ENCODE measurements around the gene LNX2.

Gene LNX2

GRCh38 chr13:27569405-27569804 lies 50.9 kb downstream of the LNX2 start:
- Mint-ChIP-seq H3K9me3 (no peaks in the 10 kb centered on the region), H3K36me3 (peaks cover 9% of the 10 kb centered on the region), H3K4me1 (peaks cover 11% of the 10 kb centered on the region), H3K27ac (no peak overlapping the region), H3K27me3 (no peaks in the 10 kb centered on the region), H3K4me3 (no peak overlapping the region)

GRCh38 chr13:27565818-27566217 lies 54.5 kb downstream of the LNX2 start:
- Mint-ChIP-seq H3K4me1 (peaks cover 8% of the 10 kb centered on the region), H3K27ac (no peak overlapping the region), H3K27me3 (no peaks in the 10 kb centered on the region), H3K36me3 (peaks cover 13% of the 10 kb centered on the region), H3K9me3 (no peaks in the 10 kb centered on the region), H3K4me3 (no peak overlapping the region)

GRCh38 chr13:27562457-27562856 lies 57.9 kb downstream of the LNX2 start:
- Mint-ChIP-seq H3K27ac (no peak overlapping the region), H3K4me3 (no peak overlapping the region), H3K27me3 (no peaks in the 10 kb centered on the region), H3K9me3 (no peaks in the 10 kb centered on the region), H3K4me1 (peaks cover 8% of the 10 kb centered on the region), H3K36me3 (peaks cover 10% of the 10 kb centered on the region)

- Mint-ChIP-seq H3K9me3 (no peaks in the 10 kb centered on the region), H3K27ac (no peak overlapping the region)
These were observed 60.6 kb downstream of the LNX2 start for GRCh38 chr13:27559719-27560118.

GRCh38 chr13:27556109-27556508 lies 64.2 kb downstream of the LNX2 start:
- Mint-ChIP-seq H3K27me3 (no peaks in the 10 kb centered on the region), H3K4me3 (no peak overlapping the region), H3K4me1 (no peaks in the 10 kb centered on the region), H3K36me3 (peaks cover 13% of the 10 kb centered on the region), H3K9me3 (no peaks in the 10 kb centered on the region), H3K27ac (no peak overlapping the region)

More at GRCh38 chr13:27559719-27560118, 60.6 kb downstream of the LNX2 start:
- H3K36me3 Mint-ChIP-seq: peaks cover 17% of the 10 kb centered on the region
- peaks cover 8% of the 10 kb centered on the region for H3K4me1 Mint-ChIP-seq
- no peaks in the 10 kb centered on the region for H3K27me3 Mint-ChIP-seq
- H3K4me3 Mint-ChIP-seq: no peak overlapping the region

- Mint-ChIP-seq H3K27ac (no peak overlapping the region), H3K4me3 (no peak overlapping the region), H3K4me1 (no peaks in the 10 kb centered on the region), H3K9me3 (no peaks in the 10 kb centered on the region), H3K36me3 (peaks cover 14% of the 10 kb centered on the region), H3K27me3 (no peaks in the 10 kb centered on the region)
These were observed 68.8 kb downstream of the LNX2 start for GRCh38 chr13:27551562-27551961.

- no peak overlapping the region for H3K4me3 Mint-ChIP-seq
- H3K4me1 Mint-ChIP-seq: no peaks in the 10 kb centered on the region
- H3K36me3 Mint-ChIP-seq: peaks cover 9% of the 10 kb centered on the region
- H3K9me3 Mint-ChIP-seq: no peaks in the 10 kb centered on the region
- H3K27ac Mint-ChIP-seq: no peak overlapping the region
- no peaks in the 10 kb centered on the region for H3K27me3 Mint-ChIP-seq
These were observed 70.8 kb downstream of the LNX2 start for GRCh38 chr13:27549406-27549981.

- H3K4me1 Mint-ChIP-seq: no peaks in the 10 kb centered on the region
- no peaks in the 10 kb centered on the region for H3K36me3 Mint-ChIP-seq
- H3K4me3 Mint-ChIP-seq: no peak overlapping the region
- H3K27ac Mint-ChIP-seq: no peak overlapping the region
- no peaks in the 10 kb centered on the region for H3K9me3 Mint-ChIP-seq
- no peaks in the 10 kb centered on the region for H3K27me3 Mint-ChIP-seq
These were observed 78.1 kb downstream of the LNX2 start for GRCh38 chr13:27542220-27542619.

GRCh38 chr13:27541386-27541785 lies 78.9 kb downstream of the LNX2 start:
- no peaks in the 10 kb centered on the region for H3K9me3 Mint-ChIP-seq
- no peaks in the 10 kb centered on the region for H3K4me1 Mint-ChIP-seq
- H3K27me3 Mint-ChIP-seq: no peaks in the 10 kb centered on the region
- H3K36me3 Mint-ChIP-seq: no peaks in the 10 kb centered on the region
- no peak overlapping the region for H3K4me3 Mint-ChIP-seq
- no peak overlapping the region for H3K27ac Mint-ChIP-seq

GRCh38 chr13:27536361-27537101 lies 83.8 kb downstream of the LNX2 start:
- Mint-ChIP-seq H3K36me3 (no peaks in the 10 kb centered on the region), H3K27ac (no peak overlapping the region), H3K9me3 (no peaks in the 10 kb centered on the region), H3K4me1 (peaks cover 10% of the 10 kb centered on the region), H3K27me3 (no peaks in the 10 kb centered on the region), H3K4me3 (no peak overlapping the region)

- Mint-ChIP-seq H3K9me3 (no peaks in the 10 kb centered on the region), H3K36me3 (no peaks in the 10 kb centered on the region), H3K27ac (no peak overlapping the region), H3K4me3 (no peak overlapping the region), H3K4me1 (peaks cover 10% of the 10 kb centered on the region), H3K27me3 (no peaks in the 10 kb centered on the region)
These were observed 84.8 kb downstream of the LNX2 start for GRCh38 chr13:27535546-27535945.

- peaks cover 3% of the 10 kb centered on the region for H3K27me3 Mint-ChIP-seq
- H3K4me3 Mint-ChIP-seq: no peak overlapping the region
- peaks cover 10% of the 10 kb centered on the region for H3K4me1 Mint-ChIP-seq
- H3K27ac Mint-ChIP-seq: no peak overlapping the region
- H3K9me3 Mint-ChIP-seq: no peaks in the 10 kb centered on the region
- no peaks in the 10 kb centered on the region for H3K36me3 Mint-ChIP-seq
These were observed 85.3 kb downstream of the LNX2 start for GRCh38 chr13:27534981-27535380.

- Mint-ChIP-seq H3K27me3 (peaks cover 3% of the 10 kb centered on the region), H3K4me3 (no peak overlapping the region), H3K27ac (no peak overlapping the region), H3K36me3 (no peaks in the 10 kb centered on the region), H3K9me3 (no peaks in the 10 kb centered on the region), H3K4me1 (peaks cover 10% of the 10 kb centered on the region)
These were observed 86.0 kb downstream of the LNX2 start for GRCh38 chr13:27534108-27534980.

GRCh38 chr13:27533155-27533643 lies 87.1 kb downstream of the LNX2 start:
- Mint-ChIP-seq H3K9me3 (no peaks in the 10 kb centered on the region), H3K4me1 (peaks cover 10% of the 10 kb centered on the region), H3K36me3 (no peaks in the 10 kb centered on the region), H3K27me3 (peaks cover 3% of the 10 kb centered on the region), H3K4me3 (no peak overlapping the region), H3K27ac (no peak overlapping the region)

- H3K4me3 Mint-ChIP-seq: no peak overlapping the region
- peaks cover 6% of the 10 kb centered on the region for H3K27me3 Mint-ChIP-seq
- peaks cover 10% of the 10 kb centered on the region for H3K4me1 Mint-ChIP-seq
- H3K27ac Mint-ChIP-seq: no peak overlapping the region
- H3K36me3 Mint-ChIP-seq: no peaks in the 10 kb centered on the region
- no peaks in the 10 kb centered on the region for H3K9me3 Mint-ChIP-seq
These were observed 91.4 kb downstream of the LNX2 start for GRCh38 chr13:27528908-27529307.

GRCh38 chr13:27526516-27526915 lies 93.8 kb downstream of the LNX2 start:
- Mint-ChIP-seq H3K4me3 (no peak overlapping the region), H3K4me1 (no peaks in the 10 kb centered on the region), H3K27ac (no peak overlapping the region), H3K27me3 (peaks cover 6% of the 10 kb centered on the region), H3K36me3 (no peaks in the 10 kb centered on the region), H3K9me3 (no peaks in the 10 kb centered on the region)

Data from activated naive CD4-positive, alpha-beta T cell treated with anti-CD3 and anti-CD28 coated beads, Interleukin-2, amount 50 U/mL, for 24 hours (primary cell).